ENCODE data around the gene SLC35D1. TPM values are rescaled to one million over a fixed set of nuclear protein-coding genes. Genes with fewer than 3 reads are reported as not detected.
"Not testable (repeated sequence)": the region's sequence is repeated elsewhere in the genome, so short reads cannot be mapped to it uniquely, and the experiment has no call there.

Gene SLC35D1
- total and polyA plus RNA-seq, 8 donors = 8.5 to 10.9 (median 9.3) TPM

DNA sequence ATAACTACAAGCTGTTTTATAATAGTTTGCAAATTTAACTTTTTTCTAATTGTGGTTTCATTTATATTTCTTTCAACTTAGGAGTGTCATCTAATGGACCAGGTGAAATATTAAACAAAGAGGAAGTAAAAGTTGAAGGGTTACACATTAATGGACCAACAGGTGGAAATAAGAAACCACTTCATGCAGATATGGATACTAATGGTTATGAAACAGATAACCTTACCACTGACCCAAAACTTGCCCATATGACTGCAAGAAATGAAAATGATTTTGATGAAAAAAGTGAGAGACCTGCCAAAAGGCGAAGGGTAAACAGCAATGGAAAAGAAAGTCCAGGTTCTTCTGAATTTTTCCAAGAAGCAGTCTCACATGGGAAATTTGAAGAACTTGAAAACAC, 69.5 kb downstream of the SLC35D1 start:
- ATAC-seq (peak; percentile 32), DNase-seq (no peak)
- Histone ChIP-seq H3K27me3 (no peaks in the 10 kb centered on the region), H3K36me3 (peaks cover 0 to 85% of the 10 kb centered on the region in 2 donors), H3K9me3 (no peaks in the 10 kb centered on the region), H3K27ac (no peak overlapping the region), H3K4me3 (no peak overlapping the region), H3K4me1 (peaks cover 0 to 30% of the 10 kb centered on the region in 2 donors)
- TF ChIP-seq, protein P1, sequence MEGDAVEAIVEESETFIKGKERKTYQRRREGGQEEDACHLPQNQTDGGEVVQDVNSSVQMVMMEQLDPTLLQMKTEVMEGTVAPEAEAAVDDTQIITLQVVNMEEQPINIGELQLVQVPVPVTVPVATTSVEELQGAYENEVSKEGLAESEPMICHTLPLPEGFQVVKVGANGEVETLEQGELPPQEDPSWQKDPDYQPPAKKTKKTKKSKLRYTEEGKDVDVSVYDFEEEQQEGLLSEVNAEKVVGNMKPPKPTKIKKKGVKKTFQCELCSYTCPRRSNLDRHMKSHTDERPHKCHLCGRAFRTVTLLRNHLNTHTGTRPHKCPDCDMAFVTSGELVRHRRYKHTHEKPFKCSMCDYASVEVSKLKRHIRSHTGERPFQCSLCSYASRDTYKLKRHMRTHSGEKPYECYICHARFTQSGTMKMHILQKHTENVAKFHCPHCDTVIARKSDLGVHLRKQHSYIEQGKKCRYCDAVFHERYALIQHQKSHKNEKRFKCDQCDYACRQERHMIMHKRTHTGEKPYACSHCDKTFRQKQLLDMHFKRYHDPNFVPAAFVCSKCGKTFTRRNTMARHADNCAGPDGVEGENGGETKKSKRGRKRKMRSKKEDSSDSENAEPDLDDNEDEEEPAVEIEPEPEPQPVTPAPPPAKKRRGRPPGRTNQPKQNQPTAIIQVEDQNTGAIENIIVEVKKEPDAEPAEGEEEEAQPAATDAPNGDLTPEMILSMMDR (IDR thresholded peaks at IDR 0.05) = no peak
- intact Hi-C loops (cut with DNase I) = no loop called here

DNA sequence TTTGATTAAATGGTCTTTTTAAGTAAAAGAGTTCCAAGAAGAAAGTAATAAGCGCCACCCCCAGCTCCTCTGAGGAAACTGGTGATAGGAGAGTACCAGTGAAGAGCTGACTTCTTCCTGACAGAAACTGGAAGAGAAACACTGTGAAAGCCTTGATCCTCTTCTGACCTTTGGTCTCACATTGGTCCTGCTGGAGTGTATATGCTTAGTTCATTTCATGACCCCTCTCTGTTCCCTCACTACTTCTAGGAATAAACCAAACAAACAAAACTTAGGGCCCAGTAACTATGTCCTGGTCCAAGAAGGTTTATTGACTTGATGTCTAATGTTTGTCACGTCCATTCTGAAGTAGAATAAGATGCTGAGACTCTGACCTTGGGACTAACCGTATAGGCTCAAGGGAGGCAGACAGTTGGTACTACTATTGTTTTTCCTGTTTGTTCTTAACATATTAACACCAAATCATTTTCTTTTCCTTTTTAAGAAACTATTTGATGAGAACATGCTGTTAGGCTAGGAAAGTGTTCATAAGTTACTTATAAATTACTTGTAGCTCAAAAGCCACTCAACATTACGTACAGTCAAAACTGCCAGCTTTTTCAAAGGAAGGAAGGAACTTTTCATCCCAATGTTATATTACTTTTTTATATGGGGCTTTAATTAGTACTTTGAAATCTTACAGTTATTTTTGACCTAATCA, 71.2 kb downstream of the SLC35D1 start:
- TF ChIP-seq, protein P1 (IDR thresholded peaks at IDR 0.05) = no peak
- H3K27me3 ChIP-seq = no peaks in the 10 kb centered on the region
- DNase-seq (peak in 1 of 4 donors; percentile 21), ATAC-seq (peak; percentile 42)
- H3K36me3 ChIP-seq = peaks cover 0 to 86% of the 10 kb centered on the region in 2 donors
- no peak overlapping the region for H3K4me3 ChIP-seq
- H3K4me1 ChIP-seq = peaks cover 0 to 30% of the 10 kb centered on the region in 2 donors
- intact Hi-C loops (cut with DNase I) = no loop called here
- peak overlapping the region; percentile 5 to 58 for H3K27ac ChIP-seq
- H3K9me3 ChIP-seq = no peaks in the 10 kb centered on the region

DNA sequence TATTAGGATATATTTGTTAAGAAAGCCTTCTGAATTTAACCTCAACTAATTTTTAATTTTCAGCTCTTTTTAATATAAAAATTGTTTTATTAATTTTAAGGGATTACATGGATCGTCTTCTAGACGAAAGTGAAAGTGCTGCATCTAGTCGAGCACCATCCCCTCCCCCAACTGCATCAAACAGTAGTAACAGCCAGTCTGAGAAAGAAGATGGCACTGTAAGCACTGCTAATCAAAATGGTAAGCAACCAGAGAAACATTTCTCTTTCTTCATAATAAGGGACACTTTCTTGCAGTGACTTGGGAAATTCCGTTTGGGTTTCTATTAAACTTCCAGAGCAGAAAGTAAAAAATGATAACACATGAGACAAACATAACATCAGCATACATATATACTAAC, 72.3 kb downstream of the SLC35D1 start:
- H3K27ac ChIP-seq = peak overlapping the region; percentile 51 to 58

DNA sequence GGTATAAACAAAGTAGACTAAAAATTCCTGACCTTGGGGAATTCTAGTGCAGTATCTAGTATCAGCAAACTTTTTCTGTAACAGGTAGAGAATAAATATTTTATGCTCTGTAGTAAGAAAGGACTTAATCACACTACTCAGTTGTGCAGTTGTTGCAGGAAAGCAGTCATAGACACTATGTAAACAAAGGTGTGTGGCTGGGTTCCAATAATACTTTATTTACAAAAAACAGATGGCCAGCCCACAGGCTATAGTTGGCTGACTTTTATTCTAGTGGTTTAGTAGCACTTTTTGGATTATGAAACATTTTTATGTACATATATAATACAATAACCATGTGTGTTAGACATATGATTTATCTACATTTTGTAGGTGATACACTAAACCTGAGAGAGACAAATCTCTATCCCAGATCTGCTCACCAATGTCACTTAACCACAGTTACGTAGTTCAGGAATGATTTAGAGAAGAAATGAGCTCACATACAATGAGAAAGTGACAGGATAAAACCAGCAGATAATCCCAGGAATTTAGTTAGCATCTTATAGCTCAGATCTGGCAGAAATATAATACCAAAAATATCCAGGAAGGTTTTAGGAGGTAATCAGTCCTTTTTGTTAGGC, 73.1 kb downstream of the SLC35D1 start:
- Histone ChIP-seq H3K36me3 (peaks cover 0 to 86% of the 10 kb centered on the region in 2 donors), H3K4me3 (peak overlapping the region; percentile 2 to 15), H3K9me3 (no peaks in the 10 kb centered on the region), H3K4me1 (peaks cover 0 to 30% of the 10 kb centered on the region in 2 donors), H3K27me3 (no peaks in the 10 kb centered on the region), H3K27ac (peak overlapping the region; percentile 51 to 58)
- ATAC-seq (peak; percentile 61), DNase-seq (no peak)
- intact Hi-C loops (cut with DNase I) = no loop called here
- TF ChIP-seq, protein P1 (IDR thresholded peaks at IDR 0.05) = no peak

More for the DNA sequence above, 72.3 kb downstream of the SLC35D1 start:
- intact Hi-C loops (cut with DNase I) = no loop called here
- H3K36me3 ChIP-seq = peaks cover 0 to 86% of the 10 kb centered on the region in 2 donors
- peaks cover 0 to 30% of the 10 kb centered on the region in 2 donors for H3K4me1 ChIP-seq
- peak in 2 of 4 donors; percentile 6 to 38 for DNase-seq
- no peaks in the 10 kb centered on the region for H3K27me3 ChIP-seq
- no peaks in the 10 kb centered on the region for H3K9me3 ChIP-seq
- TF ChIP-seq, protein P1 (IDR thresholded peaks at IDR 0.05) = no peak
- ATAC-seq = peak; percentile 61
- peak overlapping the region; percentile 2 to 15 for H3K4me3 ChIP-seq

DNA sequence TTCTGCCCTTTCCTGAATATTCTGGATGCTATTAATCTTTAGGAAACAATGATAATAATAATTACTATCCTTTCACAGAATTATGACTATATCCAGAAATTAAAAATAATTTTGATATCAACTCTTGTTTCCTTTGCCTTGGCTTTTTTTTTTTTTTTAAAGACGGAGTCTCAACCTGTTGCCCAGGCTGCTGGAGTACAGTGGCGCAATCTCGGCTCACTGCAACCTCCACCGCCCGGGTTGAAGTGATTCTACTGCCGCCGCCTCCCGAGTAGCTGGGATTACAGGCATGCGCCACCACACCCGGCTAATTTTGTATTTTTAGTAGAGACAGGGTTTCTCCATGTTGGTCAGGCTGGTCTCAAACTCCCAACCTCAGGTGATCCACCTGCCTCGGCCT, 74.3 kb downstream of the SLC35D1 start:
- ATAC-seq; H3K4me3 ChIP-seq; intact Hi-C loops (cut with DNase I); DNase-seq; H3K27me3 ChIP-seq; H3K27ac ChIP-seq; H3K9me3 ChIP-seq: not testable (repeated sequence)
- H3K4me1 ChIP-seq = peaks cover 0 to 30% of the 10 kb centered on the region in 2 donors
- H3K36me3 ChIP-seq = peaks cover 0 to 86% of the 10 kb centered on the region in 2 donors

All from left lung (tissue), 10 donors.